OCI-M1 (cell line): ENCODE measurements around the gene DNMT3L.
A peak's percentile ranks its signal among the peaks of the same experiment; 100 is the strongest.

Source experiments
- DNase-seq: peaks from one replicate; lab custom pipeline; 2025; lab: John Stamatoyannopoulos, UW

Gene DNMT3L

DNA sequence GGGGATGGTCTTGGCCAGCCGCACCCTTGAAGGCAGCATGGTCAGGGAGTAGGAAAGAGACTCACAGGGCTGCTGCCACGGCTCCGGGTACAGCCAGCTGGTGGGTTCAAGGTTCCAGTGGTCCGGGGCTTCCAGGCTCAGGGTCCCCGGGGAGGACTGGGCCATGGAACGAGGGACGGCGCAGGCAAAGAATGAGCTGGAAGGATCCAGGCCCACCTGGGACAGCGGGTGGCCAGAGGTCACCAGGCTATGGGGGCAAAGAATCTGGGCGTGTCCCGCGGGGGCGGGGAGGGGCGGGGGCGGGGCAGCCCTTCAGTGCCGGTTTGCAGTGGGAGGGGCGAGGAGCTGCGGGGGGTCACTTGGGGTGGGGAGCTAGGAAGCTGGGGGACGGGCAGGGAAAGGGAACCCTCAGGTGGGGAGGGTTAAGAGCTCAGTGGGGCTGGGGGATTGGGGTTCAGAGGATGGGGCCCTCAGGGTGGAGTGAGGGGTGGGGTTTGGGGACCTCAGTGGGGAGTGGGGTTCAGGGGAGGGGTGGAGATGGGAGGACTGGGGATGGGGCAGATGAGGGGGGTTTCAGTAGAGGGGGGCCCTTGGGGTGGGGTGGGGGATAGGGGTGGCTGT is at the start of gene DNMT3L:
TSS of gene DNMT3L (minus strand) at position 223 of the 621 bp plus-strand sequence. CDS start 638 bp downstream, outside the sequence.
- DNase-seq = no peak

DNA sequence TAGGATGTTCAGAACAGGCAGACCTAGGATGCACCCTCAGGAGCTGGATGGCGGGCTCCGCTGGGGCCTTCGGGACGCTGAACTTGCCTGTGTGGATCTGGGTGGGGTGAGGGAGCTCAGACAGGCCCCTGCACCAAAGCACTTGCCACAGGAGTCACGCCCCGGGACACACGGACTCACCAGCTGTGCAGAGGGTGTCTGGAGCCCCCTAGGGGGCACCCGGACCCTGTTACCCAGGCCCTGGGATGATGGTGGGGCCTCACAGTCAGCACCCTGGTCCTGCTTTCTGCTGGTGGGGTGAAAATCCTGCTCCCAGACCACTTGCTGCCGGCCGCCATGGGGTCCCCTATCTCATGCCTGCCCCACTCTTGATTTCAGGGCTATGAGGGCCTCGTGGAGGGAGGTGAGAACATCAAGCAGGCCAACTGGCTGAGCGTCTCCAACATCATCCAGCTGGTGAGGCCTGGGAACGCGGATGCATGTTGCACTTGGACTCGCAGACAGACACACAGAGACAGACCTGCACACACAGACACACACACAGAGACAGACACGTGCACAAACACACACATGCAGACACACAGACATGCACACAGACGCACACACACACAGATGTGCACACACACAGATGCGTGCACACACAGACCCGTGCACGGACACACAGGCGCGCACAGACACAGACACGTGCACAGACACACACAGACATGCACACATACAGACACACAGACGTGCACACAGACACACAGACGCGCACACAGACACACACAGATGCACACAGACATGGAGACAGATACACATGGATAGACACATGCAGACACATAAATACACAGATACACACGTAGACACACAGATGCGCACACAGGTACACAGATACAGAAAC is 49.2 kb upstream of the DNMT3L start:
- DNase-seq = no peak

DNA sequence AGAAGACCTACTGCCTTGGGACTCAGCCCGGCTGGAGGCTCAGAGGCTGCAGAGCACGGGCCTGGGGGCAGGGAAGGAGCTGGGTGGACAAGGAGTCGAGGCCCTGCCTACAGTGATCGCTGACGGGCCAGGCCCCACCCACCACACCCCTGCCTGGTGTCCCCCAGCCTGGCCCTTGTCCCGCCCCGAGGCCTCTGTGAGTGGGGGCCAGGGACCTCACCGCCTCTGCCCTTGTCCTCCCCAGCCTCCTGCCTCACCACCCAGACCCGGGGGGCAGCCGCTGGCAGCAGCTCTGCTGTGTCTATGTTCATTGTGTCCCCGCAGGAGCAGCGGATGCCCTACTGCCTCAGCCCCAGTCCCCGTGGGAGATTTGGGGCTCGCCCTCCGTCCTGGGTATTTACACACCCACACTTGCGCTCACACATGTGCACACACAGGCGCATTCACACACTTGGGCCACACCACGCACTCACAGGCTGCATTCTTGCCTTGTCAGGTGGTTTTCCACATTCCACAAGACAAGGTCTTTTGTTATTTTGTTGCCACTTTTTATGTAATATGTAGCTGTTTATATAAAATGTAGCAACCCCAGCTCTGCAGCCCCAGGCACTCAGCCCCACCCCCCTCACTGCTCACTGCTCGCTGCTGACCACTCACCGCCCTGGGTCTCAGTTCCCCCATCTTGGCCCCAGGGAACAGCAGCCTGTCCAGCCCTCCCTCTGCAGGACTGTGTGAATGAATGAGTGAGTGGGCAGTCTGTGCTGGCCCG is 45.4 kb upstream of the DNMT3L start:
- DNase-seq = no peak

DNA sequence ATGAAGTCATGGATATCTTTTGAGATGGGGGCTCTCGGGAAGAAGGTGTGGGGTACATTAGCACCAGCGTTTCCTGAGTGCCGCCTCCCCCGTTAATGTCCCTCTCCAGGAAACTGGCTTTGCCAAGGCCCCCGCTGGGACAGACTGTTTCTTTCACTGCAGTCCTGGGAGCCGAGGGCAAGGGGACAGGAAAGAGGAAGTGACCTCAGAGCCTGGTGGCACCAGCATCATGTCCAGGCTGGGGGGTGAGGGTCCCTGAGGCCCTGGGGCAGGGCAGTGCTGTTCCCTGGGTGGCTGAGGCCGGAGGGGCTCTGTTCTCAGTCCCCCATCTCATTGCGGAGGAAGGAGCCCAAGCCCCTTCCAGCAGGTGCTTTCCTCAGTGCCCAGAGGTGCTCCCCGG is 44.0 kb upstream of the DNMT3L start:
- no peak for DNase-seq

DNA sequence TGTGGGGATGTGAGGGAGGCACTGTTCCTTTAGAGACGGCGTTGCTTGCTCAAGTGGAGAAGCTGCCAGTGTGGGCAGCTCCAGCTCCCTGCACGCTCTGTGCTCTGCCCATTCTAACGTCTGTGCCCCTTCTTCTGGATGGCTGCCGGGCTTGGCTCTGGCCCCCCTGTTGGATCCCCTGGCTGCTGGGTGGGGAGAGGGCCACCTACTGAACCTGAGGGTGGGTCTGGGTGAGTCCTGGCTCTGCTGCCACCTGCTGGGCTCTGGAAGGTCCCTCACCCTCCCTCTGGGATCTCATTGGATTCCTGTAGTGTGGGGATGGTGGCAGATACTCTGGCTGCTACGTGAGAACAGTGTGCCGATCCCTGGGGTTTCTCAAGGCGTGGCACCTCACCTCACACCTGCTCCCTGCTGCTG is 43.2 kb upstream of the DNMT3L start:
- peak; percentile 52 for DNase-seq

DNA sequence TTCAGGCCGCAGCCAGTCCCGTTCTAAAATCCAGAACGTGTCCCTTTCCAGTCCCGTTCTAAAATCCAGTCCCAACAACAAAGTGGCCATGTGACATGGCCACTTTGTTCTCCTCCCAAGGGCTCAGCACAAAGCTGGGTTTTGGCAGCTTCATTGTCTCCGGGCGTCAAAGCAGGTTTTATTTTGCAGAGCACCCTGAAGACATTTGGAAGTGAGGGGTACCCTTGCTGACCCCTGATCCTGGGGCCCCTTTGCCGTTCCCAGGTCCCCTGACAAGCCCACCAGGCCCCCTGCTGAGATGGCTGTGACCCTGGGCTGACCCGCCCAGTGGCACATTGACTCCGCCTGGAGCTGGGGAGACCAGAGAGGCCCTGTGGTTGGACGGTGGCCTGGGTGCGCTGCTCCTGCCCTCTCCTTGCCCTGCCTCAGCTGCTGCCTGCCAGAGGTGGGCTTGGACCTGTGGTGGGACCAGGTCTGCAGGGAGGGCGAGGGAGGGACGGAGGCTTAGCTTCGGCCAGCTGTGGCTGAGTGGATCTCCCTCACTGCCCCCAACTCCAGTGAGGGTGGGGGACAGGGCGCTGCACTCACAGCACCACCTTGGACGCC is 42.4 kb upstream of the DNMT3L start:
- no peak for DNase-seq

DNA sequence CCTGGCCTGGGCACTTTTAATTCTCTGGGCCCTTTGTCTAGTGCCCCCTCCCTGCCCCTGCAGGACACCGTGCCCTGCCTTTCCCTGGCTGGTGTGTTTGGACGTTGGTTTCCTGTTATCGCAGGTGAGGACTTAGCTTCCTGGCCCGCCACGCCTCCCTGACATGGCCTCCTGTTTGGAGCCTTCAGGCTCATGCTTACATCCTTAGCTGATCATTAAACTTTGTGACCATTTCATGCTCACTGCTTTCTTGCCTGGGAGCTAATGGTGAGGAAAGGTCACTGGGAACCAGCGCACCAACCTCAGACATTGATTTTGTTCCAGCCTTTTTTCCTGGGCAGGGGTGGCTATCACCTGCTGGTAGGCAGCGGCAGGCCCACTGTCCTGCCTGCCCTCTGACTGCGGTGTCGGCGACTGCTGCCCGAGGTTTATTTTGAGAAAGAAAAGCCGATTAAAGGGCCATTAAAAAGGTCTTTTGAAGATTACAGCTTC is 41.8 kb upstream of the DNMT3L start:
- DNase-seq = no peak

DNA sequence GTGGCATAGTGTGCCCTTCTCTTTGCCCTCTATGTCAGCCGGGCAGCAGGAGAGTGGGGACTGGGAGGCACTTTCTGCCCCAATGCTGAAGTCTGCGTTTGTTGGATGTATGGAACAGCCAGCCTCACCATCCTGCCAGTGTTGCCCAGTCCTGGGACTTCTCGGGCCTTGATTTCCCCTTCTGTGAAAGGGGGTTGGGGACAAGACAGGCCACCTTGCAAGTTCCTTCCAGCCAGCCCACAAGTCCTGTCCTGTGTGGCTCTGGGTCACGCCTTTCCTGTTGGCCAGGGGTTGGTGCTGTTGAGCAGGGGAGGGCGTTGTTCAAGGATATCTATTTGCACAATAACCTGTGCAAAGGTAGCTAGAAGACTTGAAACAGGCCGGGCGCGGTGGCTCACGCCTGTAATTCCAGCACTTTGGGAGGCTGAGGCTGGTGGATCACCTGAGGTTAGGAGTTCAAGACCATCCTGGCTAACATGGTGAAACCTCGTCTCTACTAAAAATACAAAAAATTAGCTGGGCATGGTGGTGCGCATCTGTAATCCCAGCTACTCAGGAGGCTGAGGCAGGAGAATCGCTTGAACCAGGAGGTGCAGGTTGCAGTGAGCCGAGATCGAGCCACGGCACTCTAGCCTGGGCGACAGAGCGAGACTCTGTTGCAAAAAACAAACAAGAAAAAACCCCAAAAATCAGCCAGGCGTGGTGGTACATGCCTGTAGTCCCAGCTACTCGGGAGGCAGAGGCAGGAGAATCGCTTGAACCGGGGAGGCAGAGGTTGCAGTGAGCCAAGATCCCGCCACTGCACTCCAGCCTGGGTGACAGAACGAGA is 41.1 kb upstream of the DNMT3L start:
- DNase-seq = peak; percentile 32

DNA sequence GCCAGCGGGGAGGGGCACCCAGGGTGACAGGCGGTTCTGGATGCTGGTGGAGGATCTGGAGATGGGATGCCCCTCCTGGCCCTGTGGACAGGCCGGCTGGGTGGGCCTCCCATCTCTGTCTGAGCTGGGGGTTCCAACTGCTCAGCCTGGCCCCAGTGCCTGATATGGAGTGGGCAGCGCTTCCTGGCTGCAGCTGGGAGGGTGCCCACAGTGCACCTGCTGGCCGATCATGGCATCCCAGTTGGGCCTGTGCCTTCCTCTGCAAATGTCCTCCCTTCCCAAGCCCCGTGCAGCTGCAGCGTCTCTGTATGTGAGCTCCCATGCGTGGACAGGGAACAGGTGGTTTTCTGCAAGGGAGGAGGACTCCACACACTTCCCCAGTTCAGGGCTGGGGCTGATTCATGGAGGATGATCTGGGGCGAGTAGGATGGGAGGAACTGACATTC is 40.3 kb upstream of the DNMT3L start:
- DNase-seq = no peak

DNA sequence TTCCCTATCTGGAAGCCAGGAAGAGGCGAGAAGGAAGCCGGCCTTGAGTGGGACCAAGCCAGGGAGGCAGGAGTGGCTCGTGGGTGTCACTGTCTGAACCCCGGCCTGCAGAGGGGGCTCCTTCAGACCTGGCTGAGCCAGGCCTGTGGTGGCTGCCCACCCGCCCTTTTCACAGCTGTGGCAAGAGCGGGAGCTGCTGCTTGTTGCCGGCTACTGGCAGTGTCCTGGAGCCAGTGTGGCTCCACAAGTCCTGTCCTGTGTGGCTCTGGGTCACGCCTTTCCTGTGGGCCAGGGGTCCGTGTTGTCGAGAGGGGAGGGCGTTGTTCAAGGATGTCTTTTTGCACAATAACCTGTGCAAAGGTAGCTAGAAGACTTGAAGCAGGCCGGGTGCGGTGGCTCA is 39.4 kb upstream of the DNMT3L start:
- no peak for DNase-seq

DNA sequence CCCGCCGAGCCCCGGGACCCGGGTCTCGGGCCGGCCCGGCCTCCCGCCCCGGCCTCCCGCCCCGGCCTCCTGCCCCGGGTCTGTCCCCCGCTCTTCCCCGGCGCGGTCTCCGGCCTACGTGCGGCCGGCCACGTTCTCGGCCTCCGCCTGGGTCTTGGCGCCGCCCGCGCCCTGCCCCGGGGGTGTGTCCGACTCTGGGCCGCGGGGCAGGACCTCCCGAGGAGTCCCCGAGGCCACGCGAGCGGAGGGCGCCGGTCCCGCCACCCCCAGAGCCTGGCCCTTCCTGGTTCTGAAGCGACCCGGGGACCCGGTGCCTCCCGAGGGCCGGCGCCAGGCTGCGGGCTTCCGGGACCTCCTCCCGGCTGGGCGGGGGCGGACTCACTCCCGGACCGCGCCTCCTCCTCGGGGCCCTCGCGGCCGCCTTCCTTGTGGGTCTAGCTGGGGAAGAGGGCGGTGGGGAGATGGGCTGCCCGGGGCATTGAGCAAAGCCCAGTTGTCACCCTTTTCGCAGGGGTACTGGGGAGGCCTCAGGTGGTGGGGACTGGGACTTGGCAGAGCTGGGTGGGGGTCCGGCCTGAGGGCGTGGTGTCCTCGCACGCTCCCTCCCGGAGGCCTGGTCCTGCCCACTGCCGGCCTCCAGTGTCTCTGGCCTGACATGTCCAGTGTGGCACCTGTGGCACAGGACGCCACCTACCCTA is 38.7 kb upstream of the DNMT3L start:
- peak; percentile 75 for DNase-seq

DNA sequence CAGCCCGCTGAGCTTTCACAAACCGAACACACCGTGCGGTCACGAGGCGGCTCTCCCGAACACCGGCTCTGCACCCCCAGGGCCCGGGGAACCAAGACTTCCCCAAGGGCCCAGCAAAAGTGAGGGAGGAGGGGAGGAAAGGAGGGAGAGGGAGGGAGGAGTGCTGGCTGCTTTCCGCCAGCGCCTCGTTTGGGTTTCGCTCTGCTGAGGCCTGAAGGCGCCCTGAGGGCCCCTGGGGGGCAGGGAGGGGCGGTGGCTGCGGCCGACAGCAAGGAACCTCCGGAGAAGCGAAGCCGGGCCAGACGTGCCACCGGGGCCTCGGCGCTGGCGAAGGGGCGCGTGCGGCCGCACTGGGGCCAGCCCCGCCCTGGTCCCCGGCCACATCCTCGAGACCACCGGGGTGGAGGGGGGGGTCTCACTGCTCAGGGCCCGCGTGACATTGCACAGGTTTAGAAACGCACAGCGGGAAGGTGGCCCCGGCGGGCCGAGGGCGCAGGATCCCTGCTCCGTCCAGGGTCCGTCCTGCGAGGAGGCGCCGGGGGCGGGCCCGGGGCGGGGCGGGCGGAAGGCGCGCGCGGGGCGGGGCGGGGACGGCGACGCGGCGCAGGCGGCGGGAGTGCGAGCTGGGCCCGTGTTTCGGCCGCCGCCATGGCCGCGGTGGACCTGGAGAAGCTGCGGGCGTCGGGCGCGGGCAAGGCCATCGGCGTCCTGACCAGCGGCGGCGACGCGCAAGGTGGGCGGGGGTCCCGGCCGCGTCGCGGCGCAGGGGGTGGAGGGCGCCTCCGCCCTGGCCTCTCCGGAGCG is 38.0 kb upstream of the DNMT3L start, which contains the start of gene PFKL:
TSS of gene PFKL (plus strand) at position 596 of the 804 bp plus-strand sequence. CDS start at position 649, 53 bp downstream.
- peak; percentile 86 for DNase-seq

DNA sequence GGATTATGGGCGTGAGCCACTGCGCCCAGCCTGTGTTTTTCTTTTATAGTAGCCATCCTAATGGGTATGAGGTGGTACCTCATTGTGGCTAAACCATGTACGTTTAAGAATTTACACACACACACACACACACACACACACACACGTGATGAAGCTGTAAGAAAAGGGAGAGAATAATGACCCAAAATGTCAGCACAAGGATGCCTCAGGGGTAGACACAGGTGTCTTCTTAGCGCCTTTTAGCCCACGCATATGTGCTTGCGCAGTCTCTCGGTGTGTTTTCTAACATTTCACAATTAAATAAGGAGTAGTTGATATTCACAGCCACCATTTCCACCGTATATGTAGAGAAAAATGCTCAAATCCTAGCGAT is 37.4 kb upstream of the DNMT3L start:
- peak; percentile 65 for DNase-seq

DNA sequence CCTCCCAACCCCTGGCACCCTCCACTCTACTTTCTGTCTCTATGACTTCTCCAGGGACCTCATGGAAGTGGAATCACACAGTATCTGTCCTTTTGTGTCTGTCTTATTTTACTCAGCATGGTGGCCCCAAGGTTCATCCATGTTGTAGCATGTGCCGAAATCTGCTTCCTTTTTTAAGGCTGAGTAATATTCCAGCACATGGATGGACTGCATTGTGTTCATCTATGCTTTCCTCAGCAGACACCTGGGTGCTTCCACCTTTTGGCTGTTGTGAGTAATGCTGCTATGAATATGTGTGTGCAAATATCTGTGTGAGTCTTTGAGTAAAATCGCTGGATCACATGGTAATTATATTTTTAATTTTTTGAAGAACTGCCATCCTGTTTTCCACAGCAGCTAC is 36.6 kb upstream of the DNMT3L start:
- DNase-seq = peak; percentile 47

DNA sequence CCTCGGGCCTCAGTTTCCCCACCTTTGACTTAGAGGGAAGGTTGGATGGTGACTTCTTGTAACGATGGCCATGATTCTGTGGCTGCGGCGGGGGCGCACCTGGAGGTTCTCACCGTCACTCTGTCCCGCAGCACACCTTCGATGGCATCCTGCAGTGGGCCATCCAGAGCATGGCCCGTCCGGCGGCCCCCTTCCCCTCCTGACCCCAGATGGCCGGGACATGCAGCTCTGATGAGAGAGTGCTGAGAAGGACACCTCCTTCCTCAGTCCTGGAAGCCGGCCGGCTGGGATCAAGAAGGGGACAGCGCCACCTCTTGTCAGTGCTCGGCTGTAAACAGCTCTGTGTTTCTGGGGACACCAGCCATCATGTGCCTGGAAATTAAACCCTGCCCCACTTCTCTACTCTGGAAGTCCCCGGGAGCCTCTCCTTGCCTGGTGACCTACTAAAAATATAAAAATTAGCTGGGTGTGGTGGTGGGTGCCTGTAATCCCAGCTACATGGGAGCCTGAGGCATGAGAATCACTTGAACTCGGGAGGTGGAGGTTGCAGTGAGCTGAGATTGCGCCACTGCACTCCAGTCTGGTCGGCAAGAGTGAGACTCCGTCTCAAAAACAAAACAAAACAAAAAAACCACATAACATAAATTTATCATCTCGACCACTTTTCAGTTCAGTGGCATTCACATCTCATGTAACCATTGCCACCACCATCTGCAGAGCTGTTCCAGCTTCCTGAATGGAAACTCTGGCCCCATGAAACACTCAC is 36.0 kb upstream of the DNMT3L start:
- peak; percentile 95 for DNase-seq

DNA sequence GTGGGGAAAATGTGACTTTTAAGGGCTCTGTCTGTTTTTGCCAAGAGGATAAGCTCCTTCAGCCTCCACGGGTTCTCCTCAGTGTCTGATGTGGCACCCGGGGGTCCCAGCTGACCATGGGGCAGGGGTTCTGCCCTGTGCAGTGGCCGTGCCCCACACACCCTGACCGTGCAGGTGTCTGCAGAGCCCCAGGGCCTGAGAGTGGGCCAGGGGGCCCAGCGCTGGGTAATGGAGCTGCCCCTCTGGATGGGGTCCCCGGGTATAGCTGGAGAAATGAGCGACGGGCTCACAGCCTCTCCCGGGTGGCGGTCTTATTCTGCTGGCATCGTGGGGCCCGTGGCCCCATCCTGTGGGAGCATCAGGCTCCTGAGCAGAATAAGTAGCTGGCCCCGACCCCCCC is 35.2 kb upstream of the DNMT3L start:
- DNase-seq = no peak

DNA sequence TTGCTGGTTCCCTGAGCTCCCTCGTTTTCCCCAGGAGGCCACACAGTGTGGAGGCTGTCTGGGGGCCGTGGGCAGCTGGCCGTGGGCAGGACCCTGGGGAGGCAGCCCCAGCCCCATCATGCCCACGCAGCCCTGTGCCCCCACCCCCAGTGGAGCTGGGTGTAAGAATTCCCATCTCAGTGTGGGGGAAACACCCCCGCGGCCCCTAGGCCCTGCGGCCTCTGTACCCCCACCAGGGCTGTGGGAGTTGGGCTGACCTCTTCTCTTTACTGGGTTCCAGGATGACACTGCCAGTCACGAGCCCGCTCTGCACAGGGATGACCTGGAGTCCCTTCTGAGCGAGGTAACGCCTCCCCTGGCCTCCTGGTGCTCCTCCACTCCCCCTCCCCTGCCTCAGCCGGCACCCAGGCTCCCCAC is 34.4 kb upstream of the DNMT3L start:
- no peak for DNase-seq

DNA sequence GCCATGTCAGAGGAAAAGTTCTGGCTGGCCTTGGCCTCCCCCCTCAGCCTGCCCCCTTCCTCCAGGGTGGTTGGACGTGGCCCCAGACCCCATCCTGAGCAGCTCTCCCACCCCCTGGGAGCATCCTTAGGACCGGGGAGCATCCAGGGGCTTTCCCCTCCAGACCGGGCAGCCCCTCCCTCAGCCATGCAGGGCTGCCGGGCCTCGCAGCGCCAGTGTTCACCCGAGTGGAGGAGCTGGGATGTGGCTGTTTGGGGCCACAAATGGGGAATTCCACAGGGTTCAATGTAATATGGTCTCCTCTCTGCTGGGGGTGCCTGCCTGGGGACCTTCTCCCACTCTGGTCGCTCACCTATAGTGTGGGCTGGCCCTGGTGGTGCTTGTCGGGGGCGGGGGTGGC is 33.9 kb upstream of the DNMT3L start:
- DNase-seq = no peak

DNA sequence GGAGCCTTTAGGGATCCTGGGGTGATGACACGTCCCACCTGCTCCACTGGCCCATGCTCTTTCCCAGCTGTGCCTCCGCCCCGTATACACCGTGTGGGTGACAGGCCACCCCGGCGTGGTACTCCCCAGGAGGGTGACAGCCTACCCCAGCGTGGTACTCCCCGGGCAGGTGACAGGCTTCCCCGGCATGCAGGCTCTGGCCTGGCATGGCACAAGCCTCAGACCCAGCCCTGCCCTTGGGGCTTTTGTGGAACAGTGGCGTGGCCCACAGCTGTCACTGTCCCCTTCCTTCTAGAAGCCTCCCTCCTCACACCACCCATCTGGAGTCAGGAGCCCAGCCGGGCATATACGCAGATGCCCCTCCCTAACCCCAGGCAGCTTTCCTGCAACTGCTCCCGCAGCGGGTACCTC is 33.5 kb upstream of the DNMT3L start:
- DNase-seq = no peak
